Measurements from ENCODE around the gene TAL2. TPM values are rescaled to one million over a fixed set of nuclear protein-coding genes. Genes with fewer than 3 reads are reported as not detected.

The TAL2 gene
- total RNA-seq (2014; rRNA removed; shearing (Covaris generic)) = not detected in 2 replicates

- no peak for DNase-seq (ENCODE audit: low read depth)
These were observed at the start of gene TAL2 for GRCh38 chr9:105662184-105663104. Gene TAL2, plus strand, starts transcription at chr9:105662457. Its CDS starts 40 bp downstream, at chr9:105662497.

DNA sequence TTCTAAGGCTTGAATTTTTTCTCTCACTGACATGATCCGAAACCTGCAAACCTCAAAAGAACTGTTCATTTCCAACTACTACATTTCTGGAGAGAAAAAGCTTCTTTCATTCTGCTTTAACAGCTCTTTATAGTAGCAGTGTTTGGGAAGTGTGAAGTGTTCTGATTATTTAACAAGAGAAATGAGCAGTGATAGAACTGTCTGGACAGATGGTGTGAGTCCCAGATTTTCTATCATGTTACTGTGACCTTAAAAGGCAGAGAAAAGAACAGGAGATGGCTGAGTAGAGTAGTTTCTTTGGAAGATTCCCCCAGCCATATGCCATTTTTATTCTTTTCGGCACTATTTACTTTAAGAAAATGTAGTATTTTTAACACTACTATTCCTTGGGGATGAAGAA, 41.3 kb upstream of the TAL2 start:
- DNase-seq (ENCODE audit: low read depth) = no peak

DNA sequence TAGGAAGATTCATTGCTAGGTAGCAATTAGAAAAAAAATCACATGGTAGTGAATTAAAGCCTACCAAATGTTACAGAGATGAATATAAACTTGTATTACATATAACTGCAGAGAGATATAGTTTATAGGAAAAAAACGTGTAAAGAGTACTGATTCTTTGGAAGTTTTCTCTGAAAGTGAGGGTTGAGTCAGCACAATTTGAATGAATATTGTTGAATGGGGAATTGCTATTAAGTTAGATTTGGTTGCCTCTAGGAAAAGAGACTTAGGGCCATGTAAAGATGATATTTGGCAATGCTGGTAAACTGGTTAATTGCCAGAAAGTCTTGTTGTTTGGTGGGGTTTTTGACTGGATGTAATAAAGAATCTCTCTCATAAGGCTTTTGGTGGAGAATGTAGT, 37.2 kb upstream of the TAL2 start:
- DNase-seq (ENCODE audit: low read depth) = no peak

DNA sequence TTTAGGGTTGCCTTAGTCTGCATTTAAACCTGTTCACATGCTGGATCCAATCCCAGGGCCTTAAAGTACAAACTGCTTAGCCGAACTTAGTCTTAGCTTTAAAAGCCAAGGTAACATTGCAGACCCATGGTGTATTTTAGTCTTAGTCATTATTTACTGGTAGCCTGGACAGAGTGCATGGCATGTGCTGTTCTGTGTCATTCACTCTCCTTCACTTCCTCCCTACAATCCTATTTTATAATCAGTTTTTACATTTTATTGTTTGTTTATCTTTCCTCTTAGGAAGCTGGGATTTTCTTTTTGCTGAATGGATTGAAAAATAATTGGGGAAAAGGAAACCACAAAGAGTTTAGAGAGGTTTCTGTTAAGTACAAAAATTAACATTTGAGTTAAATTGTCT, 29.4 kb upstream of the TAL2 start:
- peak; percentile 16 for DNase-seq (ENCODE audit: low read depth)

- DNase-seq (ENCODE audit: low read depth) = no peak
These were observed 28.8 kb upstream of the TAL2 start for GRCh38 chr9:105633411-105633810.

DNA sequence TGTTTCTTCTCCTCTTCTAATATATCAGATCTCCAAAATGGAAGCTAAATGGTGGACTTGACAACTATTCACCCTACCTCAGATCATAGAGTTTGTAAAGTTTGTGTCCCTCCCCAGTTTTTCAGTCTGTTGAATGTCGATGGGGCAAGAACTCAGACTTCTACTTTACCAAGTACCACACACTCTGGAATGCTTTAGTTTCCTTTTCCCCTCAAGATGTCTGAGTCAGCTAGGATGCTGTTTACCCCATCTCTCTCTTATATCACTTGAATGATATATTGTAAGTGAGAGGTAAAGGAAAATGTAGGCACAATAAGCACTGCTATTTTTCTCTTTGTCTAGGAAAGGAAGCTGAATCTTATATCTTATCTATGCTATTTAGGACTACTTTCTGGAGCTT, 25.9 kb upstream of the TAL2 start:
- no peak for DNase-seq (ENCODE audit: low read depth)

- no peak for DNase-seq (ENCODE audit: low read depth)
These were observed 24.4 kb upstream of the TAL2 start for GRCh38 chr9:105637787-105638395.

- no peak for DNase-seq (ENCODE audit: low read depth)
These were observed 22.3 kb upstream of the TAL2 start for GRCh38 chr9:105639936-105640335.

GRCh38 chr9:105643795-105644194, 18.5 kb upstream of the TAL2 start:
- DNase-seq (ENCODE audit: low read depth) = no peak

GRCh38 chr9:105646879-105647594, 15.2 kb upstream of the TAL2 start:
- DNase-seq (ENCODE audit: low read depth) = no peak

GRCh38 chr9:105647595-105648349, 14.5 kb upstream of the TAL2 start:
- DNase-seq (ENCODE audit: low read depth) = peak; percentile 39

- DNase-seq (ENCODE audit: low read depth) = no peak
These were observed 10.5 kb upstream of the TAL2 start for GRCh38 chr9:105651806-105652205.

DNA sequence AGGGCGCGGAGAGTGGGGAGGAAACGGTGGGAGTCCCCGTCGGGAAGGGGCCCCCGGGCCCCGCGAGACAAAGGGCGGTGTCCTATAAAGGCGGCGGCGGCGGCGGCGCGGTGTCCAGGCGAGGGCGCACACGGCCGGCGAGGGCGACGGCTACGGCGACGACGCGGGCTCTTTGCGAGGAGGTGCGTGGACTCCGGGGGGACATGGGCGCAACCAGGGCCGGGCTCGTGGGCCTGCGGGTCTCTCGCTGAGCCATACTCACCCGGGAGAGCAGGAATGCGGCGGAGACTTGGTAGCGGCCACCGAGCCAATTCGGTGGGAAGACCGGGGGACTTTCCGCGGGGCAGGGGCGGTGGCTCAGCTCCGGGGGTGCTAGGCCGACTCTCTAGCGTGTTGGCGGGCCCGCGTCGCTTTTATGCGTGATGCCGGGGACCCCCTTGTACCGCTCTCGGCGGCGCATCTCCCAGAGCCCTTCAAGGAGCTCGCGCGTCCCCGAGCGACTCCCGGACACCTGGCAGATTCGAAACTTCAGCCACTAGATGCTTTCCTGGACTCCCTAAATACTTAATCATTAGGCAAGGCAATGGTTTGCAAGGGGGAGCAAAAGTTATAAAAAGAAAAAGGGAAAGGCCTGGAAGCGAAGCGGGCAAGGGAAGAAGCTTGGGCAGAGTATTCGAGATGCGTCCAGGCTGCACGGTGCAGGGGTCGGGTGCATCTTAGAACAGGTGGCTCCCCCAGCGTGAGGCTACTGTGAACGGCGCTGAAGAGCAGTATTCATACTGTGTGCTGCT, 5.9 kb upstream of the TAL2 start:
- DNase-seq (ENCODE audit: low read depth) = peak; percentile 11

DNA sequence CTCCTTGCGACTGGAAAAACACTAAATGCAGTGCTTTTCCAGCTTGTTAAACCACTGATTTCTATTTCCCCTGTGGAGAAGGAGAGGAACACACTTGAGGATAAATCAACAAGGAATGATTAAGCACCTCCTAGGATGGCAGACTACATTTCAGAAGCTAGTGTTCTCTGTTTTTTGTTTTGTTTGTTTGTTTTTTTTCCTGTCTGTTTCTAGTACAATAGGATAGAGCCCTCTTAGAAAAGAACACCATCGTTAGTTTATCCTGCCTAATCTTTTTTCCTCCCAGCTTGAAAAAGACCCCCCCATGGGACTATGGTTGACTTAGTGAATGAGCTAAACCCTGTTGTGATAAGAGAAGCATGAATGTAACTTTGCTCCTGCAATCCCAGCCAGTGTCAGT, 3.9 kb upstream of the TAL2 start:
- no peak for DNase-seq (ENCODE audit: low read depth)

DNA sequence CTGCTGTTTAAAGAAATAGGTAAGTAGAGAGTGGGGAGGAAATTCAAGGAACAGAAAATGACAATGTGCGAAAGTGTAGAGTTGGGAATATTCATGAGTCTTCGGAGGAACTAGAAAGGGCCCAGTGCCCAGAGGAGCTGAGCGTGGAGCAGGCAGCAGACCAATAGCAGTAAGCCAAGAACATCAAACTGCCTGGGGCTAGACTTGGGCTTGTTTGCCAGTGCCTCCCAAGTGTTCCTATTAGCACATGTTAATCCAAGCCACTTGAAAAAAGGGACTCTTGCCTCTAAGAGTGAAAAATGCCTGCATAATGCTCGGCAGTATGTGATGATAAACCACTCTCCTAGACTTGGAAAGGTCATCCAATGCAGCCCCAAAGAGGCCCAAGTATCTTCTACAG, 1.2 kb upstream of the TAL2 start:
- DNase-seq (ENCODE audit: low read depth) = no peak

- DNase-seq (ENCODE audit: low read depth) = no peak
These were observed 1.7 kb downstream of the TAL2 start for GRCh38 chr9:105663914-105664313.

DNA sequence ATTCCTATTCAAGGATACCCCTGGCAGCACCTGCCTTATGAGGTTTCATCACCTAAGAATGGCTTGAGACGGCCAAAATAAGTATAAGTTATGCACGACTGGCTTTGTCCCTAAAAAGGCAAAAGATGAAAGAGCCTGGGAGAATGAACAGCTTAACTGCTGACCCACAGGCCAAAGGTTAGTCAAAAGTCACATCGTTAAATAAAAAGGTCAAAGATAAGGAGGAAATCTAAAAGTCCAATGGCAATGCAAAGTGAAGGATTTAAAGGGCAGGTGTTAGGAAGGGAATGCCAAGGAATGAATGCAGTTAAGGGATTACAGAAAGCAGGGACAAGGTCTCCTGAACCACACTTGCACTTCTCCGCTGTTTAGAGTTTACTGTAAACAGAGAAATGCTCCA, 5.6 kb downstream of the TAL2 start:
- no peak for DNase-seq (ENCODE audit: low read depth)

GRCh38 chr9:105670315-105670714, 8.1 kb downstream of the TAL2 start:
- DNase-seq (ENCODE audit: low read depth) = no peak

GRCh38 chr9:105670775-105671174, 8.5 kb downstream of the TAL2 start:
- DNase-seq (ENCODE audit: low read depth) = no peak

- no peak for DNase-seq (ENCODE audit: low read depth)
These were observed 10.5 kb downstream of the TAL2 start for GRCh38 chr9:105672711-105673234.
